ENCODE results near the gene NPTX1. TPM values are rescaled to one million over a fixed set of nuclear protein-coding genes. Genes with fewer than 3 reads are reported as not detected.

The NPTX1 gene
- total and polyA plus RNA-seq, 2 of the 13 experiments (the other 11 are each of a cell fraction or from before 2014, with no cell fraction given) = 0.01 TPM; not detected in 1

- peak; percentile 41; the same call in 1 of the 2 replicates for TF ChIP-seq BCL3 (CRISPR knock-in tag; IDR thresholded peaks at IDR 0.05)
- 0 out of 2 replicates have a peak, but pooled peaks have one; percentile 6 for TF ChIP-seq CHCHD3 (CRISPR knock-in tag; IDR thresholded peaks at IDR 0.05)
- TF ChIP-seq ZC3H13 (CRISPR knock-in tag; IDR thresholded peaks at IDR 0.05) = 0 out of 2 replicates have a peak, but pooled peaks have one; percentile 34
- peak; percentile 33; the same call in 1 of the 2 replicates for TF ChIP-seq EZH2 (conservative IDR thresholded peaks at IDR 0.05; ENCODE audit: low read depth, low read length)
- no peak for TF ChIP-seq SOX13 (IDR thresholded peaks at IDR 0.05)
- TF ChIP-seq SOX13 (CRISPR knock-in tag; conservative IDR thresholded peaks at IDR 0.05 in 1 of 2, IDR thresholded peaks at IDR 0.05 in 1 of 2) = peak in 1 of 2 experiments; percentile 7; a peak in 1 of 4 replicates
- TF ChIP-seq PRMT3 (CRISPR knock-in tag; IDR thresholded peaks at IDR 0.05; ENCODE audit: borderline replicate concordance, low read depth) = no peak
- TF ChIP-seq KLF12 (CRISPR knock-in tag; IDR thresholded peaks at IDR 0.05; ENCODE audit: borderline replicate concordance) = 0 out of 2 replicates have a peak, but pooled peaks have one; percentile 3
- TF ChIP-seq DNMT1 (CRISPR knock-in tag; IDR thresholded peaks at IDR 0.05) = peak; percentile 76; the same call in 1 of the 2 replicates
- peak; percentile 46; the same call in 1 of the 2 replicates for TF ChIP-seq ZNF687 (CRISPR knock-in tag; IDR thresholded peaks at IDR 0.05)
- TF ChIP-seq CSRNP1 (CRISPR knock-in tag; IDR thresholded peaks at IDR 0.05) = 0 out of 2 replicates have a peak, but pooled peaks have one; percentile 27
- no peak for TF ChIP-seq ELF1 (CRISPR knock-in tag; IDR thresholded peaks at IDR 0.05)
- 0 out of 2 replicates have a peak, but pooled peaks have one; percentile 43 for TF ChIP-seq ZFY (CRISPR knock-in tag; IDR thresholded peaks at IDR 0.05)
- TF ChIP-seq ZNF18 (CRISPR knock-in tag; IDR thresholded peaks at IDR 0.05; ENCODE audit: insufficient replicate concordance) = no peak
- TF ChIP-seq XRCC5 (optimal IDR thresholded peaks at IDR 0.05; ENCODE audit: low read length) = peak; percentile 64
- TF ChIP-seq ZMYM4 (CRISPR knock-in tag; IDR thresholded peaks at IDR 0.05) = no peak
- no peak for TF ChIP-seq EHMT2 (IDR thresholded peaks at IDR 0.05; ENCODE audit: borderline replicate concordance, low read depth, low read length)
- TF ChIP-seq ZBTB38 (CRISPR knock-in tag; IDR thresholded peaks at IDR 0.05) = peak; percentile 67; the same call in 1 of the 2 replicates
- TF ChIP-seq PCBP2 (optimal IDR thresholded peaks at IDR 0.05; ENCODE audit: low read depth, low read length, poor library complexity, severe bottlenecking) = no peak
These were observed 1.5 kb upstream of the NPTX1 start (continued) for GRCh38 chr17:80477647-80478478.
